Measurements from ENCODE around the gene USP47. TPM values are rescaled to one million over a fixed set of nuclear protein-coding genes. Genes with fewer than 3 reads are reported as not detected.

The USP47 gene
- polyA plus RNA-seq, 1 experiment = 35.0 TPM

- CTCF ChIA-PET = interaction anchor here (0.7 kb wide), 1 partner anchor 197 kb away, joined by 3 read pairs; no protein-coding TSS in a partner anchor
- no peak overlapping the region for H3K27ac ChIP-seq (ENCODE audit: low read depth, low read length)
Observed at GRCh38 chr11:11995601-11996000, 153.8 kb downstream of the USP47 start.

GRCh38 chr11:11996321-11997048, 154.7 kb downstream of the USP47 start:
- POLR2A ChIA-PET = no interaction called here
- Histone ChIP-seq H3K27me3 (ENCODE audit: control insufficient read depth, insufficient read depth, low read length) (no peaks in the 10 kb centered on the region), H3K4me3 (ENCODE audit: low read depth, low read length) (no peak overlapping the region), H3K27ac (ENCODE audit: low read depth, low read length) (no peak overlapping the region), H3K9me3 (ENCODE audit: control insufficient read depth, insufficient read depth, low read length) (no peaks in the 10 kb centered on the region)
- DNase-seq (ENCODE audit: low read depth, low spot score) = no peak
- TF ChIP-seq CTCF (IDR thresholded peaks at IDR 0.05; ENCODE audit: low read depth, low read length) = no peak
- CTCF ChIA-PET = interaction anchor here (0.7 kb wide), 1 partner anchor 198 kb away, joined by 3 read pairs; no protein-coding TSS in a partner anchor

More at GRCh38 chr11:11995601-11996000, 153.8 kb downstream of the USP47 start:
- no peak for DNase-seq (ENCODE audit: low read depth, low spot score)
- no peak for TF ChIP-seq CTCF (IDR thresholded peaks at IDR 0.05; ENCODE audit: low read depth, low read length)
- POLR2A ChIA-PET = no interaction called here
- H3K9me3 ChIP-seq (ENCODE audit: control insufficient read depth, insufficient read depth, low read length) = no peaks in the 10 kb centered on the region
- H3K4me3 ChIP-seq (ENCODE audit: low read depth, low read length) = no peak overlapping the region
- H3K27me3 ChIP-seq (ENCODE audit: control insufficient read depth, insufficient read depth, low read length) = no peaks in the 10 kb centered on the region

- H3K27me3 ChIP-seq (ENCODE audit: control insufficient read depth, insufficient read depth, low read length) = no peaks in the 10 kb centered on the region
- H3K27ac ChIP-seq (ENCODE audit: low read depth, low read length) = no peak overlapping the region
- no peak overlapping the region for H3K4me3 ChIP-seq (ENCODE audit: low read depth, low read length)
- no peak for TF ChIP-seq CTCF (IDR thresholded peaks at IDR 0.05; ENCODE audit: low read depth, low read length)
- no peak for DNase-seq (ENCODE audit: low read depth, low spot score)
- CTCF ChIA-PET = no interaction called here
- no peaks in the 10 kb centered on the region for H3K9me3 ChIP-seq (ENCODE audit: control insufficient read depth, insufficient read depth, low read length)
- POLR2A ChIA-PET = no interaction called here
Observed at GRCh38 chr11:11997049-11997322, 155.2 kb downstream of the USP47 start.

GRCh38 chr11:11998091-11998781, 156.5 kb downstream of the USP47 start:
- ChIA-PET CTCF (interaction anchor here (1.7 to 2.4 kb wide), 2 partner anchors 11 to 283 kb away, joined by 5 read pairs; no protein-coding TSS in a partner anchor), POLR2A (interaction anchor here (0.6 kb wide), 1 partner anchor 21 kb away, joined by 3 read pairs; no protein-coding TSS in a partner anchor)
- H3K27ac ChIP-seq (ENCODE audit: low read depth, low read length) = peak overlapping the region; percentile 84
- no peaks in the 10 kb centered on the region for H3K27me3 ChIP-seq (ENCODE audit: control insufficient read depth, insufficient read depth, low read length)
- TF ChIP-seq CTCF (IDR thresholded peaks at IDR 0.05; ENCODE audit: low read depth, low read length) = no peak
- peak overlapping the region; percentile 43 for H3K4me3 ChIP-seq (ENCODE audit: low read depth, low read length)
- DNase-seq (ENCODE audit: low read depth, low spot score) = peak; percentile 69
- H3K9me3 ChIP-seq (ENCODE audit: control insufficient read depth, insufficient read depth, low read length) = no peaks in the 10 kb centered on the region

GRCh38 chr11:12001186-12001585, 159.4 kb downstream of the USP47 start:
- DNase-seq (ENCODE audit: low read depth, low spot score) = no peak
- H3K9me3 ChIP-seq (ENCODE audit: control insufficient read depth, insufficient read depth, low read length) = no peaks in the 10 kb centered on the region
- H3K27me3 ChIP-seq (ENCODE audit: control insufficient read depth, insufficient read depth, low read length) = no peaks in the 10 kb centered on the region
- ChIA-PET CTCF (no interaction called here), POLR2A (no interaction called here)
- H3K27ac ChIP-seq (ENCODE audit: low read depth, low read length) = no peak overlapping the region
- H3K4me3 ChIP-seq (ENCODE audit: low read depth, low read length) = no peak overlapping the region
- TF ChIP-seq CTCF (IDR thresholded peaks at IDR 0.05; ENCODE audit: low read depth, low read length) = no peak

Measured in AG04450 (cell line).